Astrocyte of the hippocampus (primary cell): Measurements from ENCODE around the gene FHOD3.

ENCODE experiments used
- DNase-seq: peaks from one replicate; pipeline ENCODE4 v3.0.0; 2011; ENCODE audit warnings: low read depth, low spot score

FHOD3 gene

GRCh38 chr18:36408606-36409005 is 111.1 kb downstream of the FHOD3 start:
- DNase-seq: no peak

GRCh38 chr18:36409779-36410178 is 112.3 kb downstream of the FHOD3 start:
- no peak for DNase-seq

- DNase-seq: no peak
Measured at GRCh38 chr18:36410346-36410745, 112.8 kb downstream of the FHOD3 start.

GRCh38 chr18:36411745-36412168 is 114.2 kb downstream of the FHOD3 start:
- DNase-seq: no peak

- DNase-seq: peak; percentile 38
Measured at GRCh38 chr18:36412778-36413177, 115.3 kb downstream of the FHOD3 start.

GRCh38 chr18:36415171-36415570 is 117.7 kb downstream of the FHOD3 start:
- no peak for DNase-seq

GRCh38 chr18:36415625-36416024 is 118.1 kb downstream of the FHOD3 start:
- DNase-seq: peak; percentile 62

GRCh38 chr18:36419188-36419899 is 121.8 kb downstream of the FHOD3 start:
- DNase-seq: no peak

GRCh38 chr18:36419900-36420531 is 122.5 kb downstream of the FHOD3 start:
- DNase-seq: no peak

- no peak for DNase-seq
Measured at GRCh38 chr18:36420826-36421225, 123.3 kb downstream of the FHOD3 start.

- DNase-seq: no peak
Measured at GRCh38 chr18:36424741-36425142, 127.2 kb downstream of the FHOD3 start.

GRCh38 chr18:36427369-36427768 is 129.9 kb downstream of the FHOD3 start:
- no peak for DNase-seq

GRCh38 chr18:36427831-36428230 is 130.3 kb downstream of the FHOD3 start:
- no peak for DNase-seq

GRCh38 chr18:36428431-36429029 is 131.0 kb downstream of the FHOD3 start:
- no peak for DNase-seq

- DNase-seq: no peak
Measured at GRCh38 chr18:36432880-36433555, 135.5 kb downstream of the FHOD3 start.

- DNase-seq: no peak
Measured at GRCh38 chr18:36436387-36436786, 138.9 kb downstream of the FHOD3 start.

GRCh38 chr18:36440614-36441013 is 143.1 kb downstream of the FHOD3 start:
- peak; percentile 76 for DNase-seq

GRCh38 chr18:36441426-36442240 is 144.1 kb downstream of the FHOD3 start:
- peak; percentile 72 for DNase-seq

GRCh38 chr18:36442717-36443116 is 145.2 kb downstream of the FHOD3 start:
- no peak for DNase-seq

GRCh38 chr18:36446059-36446458 is 148.5 kb downstream of the FHOD3 start:
- peak; percentile 20 for DNase-seq
